Measurements from ENCODE around the gene ZNF436. TPM values are rescaled to one million over a fixed set of nuclear protein-coding genes. Genes with fewer than 3 reads are reported as not detected.

The ZNF436 gene
- total and polyA plus RNA-seq, 9 of the 15 experiments (the other 6 are each of a cell fraction or from before 2014, with no cell fraction given) = 2.1 to 11.3 (median 6.8) TPM

DNA sequence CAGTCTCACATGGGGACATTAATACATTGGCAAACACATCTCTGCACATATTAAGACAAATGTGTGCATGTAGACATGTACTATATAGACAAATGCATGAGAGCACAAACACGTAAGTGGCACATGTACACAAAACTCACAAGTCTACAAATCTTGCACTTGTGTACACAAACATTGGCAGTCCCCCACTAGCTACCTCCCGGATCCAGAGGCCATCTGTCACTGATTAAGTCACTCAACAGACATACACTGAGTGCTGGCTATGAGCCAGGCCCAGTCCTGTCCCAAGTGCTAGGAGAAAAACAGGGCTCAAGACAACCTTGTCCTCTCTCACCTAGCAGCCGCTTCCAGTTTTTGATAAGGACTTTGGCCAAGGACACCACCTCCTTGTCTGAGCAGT, 47.9 kb upstream of the ZNF436 start (continued):
- TF ChIP-seq BCLAF1 (IDR thresholded peaks at IDR 0.05; ENCODE audit: borderline replicate concordance in 1 of 2, control insufficient read depth in 1 of 2, low read depth in 2 of 2, low read length in 1 of 2) (no peak), SMAD3 (CRISPR knock-in tag; conservative IDR thresholded peaks at IDR 0.05) (no peak), ZBTB7A (IDR thresholded peaks at IDR 0.05; ENCODE audit: borderline replicate concordance, control insufficient read depth, low read depth, low read length) (no peak), CREB5 (CRISPR knock-in tag; IDR thresholded peaks at IDR 0.05) (no peak), KDM1A (IDR thresholded peaks at IDR 0.05) (peak in 1 of 2 experiments; percentile 77; a peak in 3 of 4 replicates), CREB3 (tag; conservative IDR thresholded peaks at IDR 0.05; ENCODE audit: low read depth) (no peak), ZKSCAN8 (CRISPR knock-in tag; IDR thresholded peaks at IDR 0.05) (no peak), ZNF316 (IDR thresholded peaks at IDR 0.05) (no peak), NFIC (IDR thresholded peaks at IDR 0.05) (peak; percentile 97), HNRNPLL (IDR thresholded peaks at IDR 0.05; ENCODE audit: low read depth, low read length, poor library complexity, severe bottlenecking) (no peak), ZNF740 (CRISPR knock-in tag; IDR thresholded peaks at IDR 0.05) (no peak), ZNF740 (tag; IDR thresholded peaks at IDR 0.05) (no peak)
- TF ChIP-seq, protein P1, sequence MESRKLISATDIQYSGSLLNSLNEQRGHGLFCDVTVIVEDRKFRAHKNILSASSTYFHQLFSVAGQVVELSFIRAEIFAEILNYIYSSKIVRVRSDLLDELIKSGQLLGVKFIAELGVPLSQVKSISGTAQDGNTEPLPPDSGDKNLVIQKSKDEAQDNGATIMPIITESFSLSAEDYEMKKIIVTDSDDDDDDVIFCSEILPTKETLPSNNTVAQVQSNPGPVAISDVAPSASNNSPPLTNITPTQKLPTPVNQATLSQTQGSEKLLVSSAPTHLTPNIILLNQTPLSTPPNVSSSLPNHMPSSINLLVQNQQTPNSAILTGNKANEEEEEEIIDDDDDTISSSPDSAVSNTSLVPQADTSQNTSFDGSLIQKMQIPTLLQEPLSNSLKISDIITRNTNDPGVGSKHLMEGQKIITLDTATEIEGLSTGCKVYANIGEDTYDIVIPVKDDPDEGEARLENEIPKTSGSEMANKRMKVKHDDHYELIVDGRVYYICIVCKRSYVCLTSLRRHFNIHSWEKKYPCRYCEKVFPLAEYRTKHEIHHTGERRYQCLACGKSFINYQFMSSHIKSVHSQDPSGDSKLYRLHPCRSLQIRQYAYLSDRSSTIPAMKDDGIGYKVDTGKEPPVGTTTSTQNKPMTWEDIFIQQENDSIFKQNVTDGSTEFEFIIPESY (CRISPR knock-in tag; IDR thresholded peaks at IDR 0.05) = no peak
